Neural cell (in vitro differentiated cells): ENCODE results near the gene ADCY2. TPM values are rescaled to one million over a fixed set of nuclear protein-coding genes. Genes with fewer than 3 reads are reported as not detected.

Experiments used
- H2AFZ ChIP-seq: fragments of 200-600, 300-800 bp; sonication (generic), shearing (Covaris generic); 2 replicates; pipeline ENCODE4 v1.6.0; 2014; ENCODE audit warnings: low read depth, mild to moderate bottlenecking, antibody characterized with exemption, low read length, moderate library complexity
- H3F3A ChIP-seq: fragments of 200-600 bp; shearing (Covaris generic); 2 replicates; pipeline ENCODE4 v1.6.1; 2016; ENCODE audit warnings: mild to moderate bottlenecking, moderate library complexity, mixed read lengths, antibody characterized with exemption, low read length; ENCODE audit not compliant: insufficient read depth, poor library complexity, severe bottlenecking
- H3K27ac ChIP-seq: fragments of 200-600, 300-800 bp; sonication (generic), shearing (Covaris generic); 2 replicates; pipeline ENCODE4 v1.5.1; 2014; ENCODE audit warnings: mild to moderate bottlenecking, low read length, moderate library complexity
- H3K27me3 ChIP-seq: fragments of 300-800, 200-600 bp; sonication (generic), shearing (Covaris generic); 2 replicates; pipeline ENCODE4 v1.6.0; 2014; ENCODE audit warnings: mild to moderate bottlenecking, low read depth, low read length, moderate library complexity; ENCODE audit not compliant: insufficient read depth
- H3K36me3 ChIP-seq: fragments of 300-800, 200-600 bp; sonication (generic), shearing (Covaris generic); 2 replicates; pipeline ENCODE4 v1.5.1; 2014; ENCODE audit warnings: mild to moderate bottlenecking, antibody characterized with exemption, low read length, moderate library complexity; ENCODE audit not compliant: insufficient read depth
- H3K4me2 ChIP-seq: fragments of 300-800, 200-600 bp; sonication (generic), shearing (Covaris generic); 2 replicates; pipeline ENCODE4 v1.6.0; 2014; ENCODE audit warnings: mild to moderate bottlenecking, low read length
- H3K4me3 ChIP-seq: fragments of 300-800, 200-600 bp; sonication (generic), shearing (Covaris generic); 2 replicates; pipeline ENCODE4 v1.5.1; 2014; ENCODE audit warnings: mild to moderate bottlenecking, low read length, moderate library complexity
- H3K79me2 ChIP-seq: fragments of 200-600 bp; shearing (Covaris generic); replicated peaks from 2 replicates; pipeline ENCODE4 v1.6.0; 2014; ENCODE audit warnings: mild to moderate bottlenecking, low read length, moderate library complexity; ENCODE audit not compliant: insufficient read depth
- H3K9ac ChIP-seq: fragments of 300-800, 200-600 bp; sonication (generic), shearing (Covaris generic); 2 replicates; pipeline ENCODE4 v1.6.1; 2016; ENCODE audit warnings: mild to moderate bottlenecking, low read length, mixed read lengths
- H3K9me2 ChIP-seq: fragments of 200-600 bp; shearing (Covaris generic); 2 replicates; pipeline ENCODE4 v1.6.1; 2016; ENCODE audit warnings: mild to moderate bottlenecking, low read length, mixed read lengths; ENCODE audit not compliant: insufficient read depth
- H3K9me3 ChIP-seq: fragments of 200-600, 300-800 bp; sonication (generic), shearing (Covaris generic); 2 replicates; pipeline ENCODE4 v1.6.1; 2016; ENCODE audit warnings: mild to moderate bottlenecking, mixed run types, low read length, moderate library complexity, mixed read lengths
- H4K20me1 ChIP-seq: fragments of 200-600 bp; shearing (Covaris generic); 2 replicates; pipeline ENCODE4 v1.6.1; 2016; ENCODE audit warnings: mild to moderate bottlenecking, mixed run types; ENCODE audit not compliant: insufficient read depth
- EP300 ChIP-seq: fragments of 450-650 bp; conservative IDR thresholded peaks from 2 replicates; pipeline ENCODE4 v1.6.1; 2014; ENCODE audit warnings: antibody characterized with exemption, mild to moderate bottlenecking, moderate library complexity; ENCODE audit not compliant: poor library complexity, severe bottlenecking
- EZH2 ChIP-seq: fragments of 200-600, 300-800 bp; shearing (Covaris generic), sonication (generic); IDR thresholded peaks from 2 replicates; pipeline ENCODE4 v1.6.1; 2014; ENCODE audit warnings: antibody characterized with exemption, low read length, borderline replicate concordance, mild to moderate bottlenecking; ENCODE audit not compliant: insufficient read depth, poor library complexity, severe bottlenecking
- MXI1 ChIP-seq: fragments of 450-650 bp; conservative IDR thresholded peaks from 2 replicates; pipeline ENCODE4 v1.6.1; 2014; ENCODE audit warnings: antibody characterized with exemption, mild to moderate bottlenecking; ENCODE audit not compliant: poor library complexity, severe bottlenecking
- POLR2AphosphoS5 ChIP-seq: IDR thresholded peaks from 2 replicates; pipeline ENCODE4 v1.6.1; 2012
- RAD21 ChIP-seq: fragments of 450-650 bp; conservative IDR thresholded peaks from 2 replicates; pipeline ENCODE4 v1.6.1; 2014; ENCODE audit warnings: antibody characterized with exemption, mild to moderate bottlenecking, moderate library complexity
- SMC3 ChIP-seq: fragments of 450-650 bp; conservative IDR thresholded peaks from 2 replicates; pipeline ENCODE4 v1.6.1; 2014; ENCODE audit warnings: antibody characterized with exemption, mild to moderate bottlenecking, moderate library complexity; ENCODE audit not compliant: poor library complexity
- TAF1 ChIP-seq: IDR thresholded peaks from 2 replicates; pipeline ENCODE4 v1.6.1; 2012; ENCODE audit warnings: low read depth
- polyA plus RNA-seq: library from polyadenylated mRNA; depleted of rRNA; stranded (reverse); fragments of >200 nt; gene quantifications from 2 replicates; pipeline ENCODE4 v1.2.3, GENCODE V29; 2014
- TF ChIP-seq, protein P1 (sequence below): fragments of 450-650 bp; IDR thresholded peaks from 2 replicates; pipeline ENCODE4 v1.5.1; 2014; ENCODE audit warnings: antibody characterized with exemption, mild to moderate bottlenecking, moderate library complexity; ENCODE audit not compliant: poor library complexity, severe bottlenecking
- TF ChIP-seq, protein P2 (sequence below): IDR thresholded peaks from 2 replicates; pipeline ENCODE4 v1.6.1; 2012; ENCODE audit warnings: borderline replicate concordance

Gene ADCY2
- polyA plus RNA-seq, 1 donor from 2014 or later = 1.9 TPM

DNA sequence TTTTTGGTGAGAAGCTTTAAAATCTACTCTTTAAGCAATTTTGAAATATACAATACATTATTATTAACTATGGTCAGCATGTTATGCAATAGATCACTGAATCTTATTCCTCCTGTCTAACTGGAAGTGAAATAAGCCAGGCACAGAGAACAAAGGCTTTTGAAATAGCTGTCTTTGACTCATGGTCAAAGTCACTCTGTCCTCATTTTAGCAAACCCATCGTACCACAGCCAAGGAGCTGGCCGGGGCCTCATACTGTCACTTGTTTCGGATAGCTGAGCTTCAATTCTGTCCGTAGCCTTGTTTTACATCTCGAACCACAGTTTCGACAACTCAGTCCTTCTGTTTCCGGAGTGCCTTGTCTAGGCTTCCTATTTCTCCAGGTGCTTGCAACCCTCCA, 19.2 kb downstream of the ADCY2 start:
- H3K79me2 ChIP-seq = no peaks in the 10 kb centered on the region
- no peak for TF ChIP-seq TAF1
- TF ChIP-seq, protein P1, sequence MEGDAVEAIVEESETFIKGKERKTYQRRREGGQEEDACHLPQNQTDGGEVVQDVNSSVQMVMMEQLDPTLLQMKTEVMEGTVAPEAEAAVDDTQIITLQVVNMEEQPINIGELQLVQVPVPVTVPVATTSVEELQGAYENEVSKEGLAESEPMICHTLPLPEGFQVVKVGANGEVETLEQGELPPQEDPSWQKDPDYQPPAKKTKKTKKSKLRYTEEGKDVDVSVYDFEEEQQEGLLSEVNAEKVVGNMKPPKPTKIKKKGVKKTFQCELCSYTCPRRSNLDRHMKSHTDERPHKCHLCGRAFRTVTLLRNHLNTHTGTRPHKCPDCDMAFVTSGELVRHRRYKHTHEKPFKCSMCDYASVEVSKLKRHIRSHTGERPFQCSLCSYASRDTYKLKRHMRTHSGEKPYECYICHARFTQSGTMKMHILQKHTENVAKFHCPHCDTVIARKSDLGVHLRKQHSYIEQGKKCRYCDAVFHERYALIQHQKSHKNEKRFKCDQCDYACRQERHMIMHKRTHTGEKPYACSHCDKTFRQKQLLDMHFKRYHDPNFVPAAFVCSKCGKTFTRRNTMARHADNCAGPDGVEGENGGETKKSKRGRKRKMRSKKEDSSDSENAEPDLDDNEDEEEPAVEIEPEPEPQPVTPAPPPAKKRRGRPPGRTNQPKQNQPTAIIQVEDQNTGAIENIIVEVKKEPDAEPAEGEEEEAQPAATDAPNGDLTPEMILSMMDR = no peak
- TF ChIP-seq RAD21 = no peak
- no peak for TF ChIP-seq POLR2AphosphoS5
- no peak for TF ChIP-seq MXI1
- TF ChIP-seq, protein P2, sequence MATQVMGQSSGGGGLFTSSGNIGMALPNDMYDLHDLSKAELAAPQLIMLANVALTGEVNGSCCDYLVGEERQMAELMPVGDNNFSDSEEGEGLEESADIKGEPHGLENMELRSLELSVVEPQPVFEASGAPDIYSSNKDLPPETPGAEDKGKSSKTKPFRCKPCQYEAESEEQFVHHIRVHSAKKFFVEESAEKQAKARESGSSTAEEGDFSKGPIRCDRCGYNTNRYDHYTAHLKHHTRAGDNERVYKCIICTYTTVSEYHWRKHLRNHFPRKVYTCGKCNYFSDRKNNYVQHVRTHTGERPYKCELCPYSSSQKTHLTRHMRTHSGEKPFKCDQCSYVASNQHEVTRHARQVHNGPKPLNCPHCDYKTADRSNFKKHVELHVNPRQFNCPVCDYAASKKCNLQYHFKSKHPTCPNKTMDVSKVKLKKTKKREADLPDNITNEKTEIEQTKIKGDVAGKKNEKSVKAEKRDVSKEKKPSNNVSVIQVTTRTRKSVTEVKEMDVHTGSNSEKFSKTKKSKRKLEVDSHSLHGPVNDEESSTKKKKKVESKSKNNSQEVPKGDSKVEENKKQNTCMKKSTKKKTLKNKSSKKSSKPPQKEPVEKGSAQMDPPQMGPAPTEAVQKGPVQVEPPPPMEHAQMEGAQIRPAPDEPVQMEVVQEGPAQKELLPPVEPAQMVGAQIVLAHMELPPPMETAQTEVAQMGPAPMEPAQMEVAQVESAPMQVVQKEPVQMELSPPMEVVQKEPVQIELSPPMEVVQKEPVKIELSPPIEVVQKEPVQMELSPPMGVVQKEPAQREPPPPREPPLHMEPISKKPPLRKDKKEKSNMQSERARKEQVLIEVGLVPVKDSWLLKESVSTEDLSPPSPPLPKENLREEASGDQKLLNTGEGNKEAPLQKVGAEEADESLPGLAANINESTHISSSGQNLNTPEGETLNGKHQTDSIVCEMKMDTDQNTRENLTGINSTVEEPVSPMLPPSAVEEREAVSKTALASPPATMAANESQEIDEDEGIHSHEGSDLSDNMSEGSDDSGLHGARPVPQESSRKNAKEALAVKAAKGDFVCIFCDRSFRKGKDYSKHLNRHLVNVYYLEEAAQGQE = no peak
- TF ChIP-seq SMC3 = no peak
- TF ChIP-seq EP300 = no peak
- no peak for TF ChIP-seq EZH2
- no peaks in the 10 kb centered on the region for H3K36me3 ChIP-seq
- H2AFZ ChIP-seq = no peak overlapping the region
- no peaks in the 10 kb centered on the region for H4K20me1 ChIP-seq
- no peak overlapping the region for H3K9ac ChIP-seq
- H3F3A ChIP-seq = no peaks in the 10 kb centered on the region
- no peaks in the 10 kb centered on the region for H3K27me3 ChIP-seq
- no peak overlapping the region for H3K4me2 ChIP-seq
- no peaks in the 10 kb centered on the region for H3K9me2 ChIP-seq
- no peak overlapping the region for H3K27ac ChIP-seq
- H3K4me3 ChIP-seq = no peak overlapping the region
- no peaks in the 10 kb centered on the region for H3K9me3 ChIP-seq

DNA sequence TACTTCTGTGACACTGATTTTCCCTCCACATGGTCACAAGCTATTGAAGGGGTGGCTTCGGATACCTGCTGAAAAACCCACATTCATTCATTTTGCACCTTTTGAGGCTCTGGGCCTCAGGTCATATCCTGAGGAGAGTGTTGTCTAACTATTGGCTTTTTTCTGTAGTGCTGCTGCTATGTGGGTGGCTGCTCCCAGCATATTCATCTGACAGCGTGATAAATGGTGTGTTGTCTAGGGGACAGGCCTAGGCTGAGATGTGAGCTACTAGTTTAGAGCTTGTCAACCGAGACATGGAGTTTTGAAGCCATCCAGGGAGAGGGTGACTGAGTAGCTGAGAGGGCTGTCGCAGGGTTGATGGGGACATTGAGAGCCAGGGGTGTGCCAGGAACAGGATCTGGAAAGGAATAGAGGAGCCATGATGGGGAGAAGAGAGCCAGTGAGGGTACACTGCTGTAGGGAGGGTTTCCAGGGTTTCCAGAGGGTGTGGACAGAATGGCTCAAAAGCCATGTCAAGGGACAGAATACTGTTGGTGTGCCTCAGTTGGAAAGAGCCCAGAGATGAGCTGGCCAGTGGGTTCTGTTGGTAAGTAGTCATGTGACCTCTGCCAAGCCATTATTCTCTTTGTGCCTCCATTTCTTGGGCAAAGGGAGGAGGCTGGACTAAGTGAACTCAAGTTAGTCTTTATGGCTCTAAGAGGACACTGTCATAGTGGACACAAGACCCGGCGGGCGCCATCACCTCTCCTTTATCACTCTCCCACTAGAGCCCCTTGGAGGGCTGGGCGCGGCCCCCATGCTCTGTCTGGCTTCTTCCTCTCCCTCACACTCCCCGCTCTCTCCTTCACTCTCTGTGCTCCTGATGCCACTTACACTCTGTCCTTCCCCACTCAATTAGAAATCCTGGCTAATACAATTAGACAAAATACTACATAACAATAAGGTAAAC, 19.9 kb downstream of the ADCY2 start:
- Histone ChIP-seq H3K27ac (no peak overlapping the region), H3K27me3 (no peaks in the 10 kb centered on the region), H3K36me3 (no peaks in the 10 kb centered on the region), H3K9ac (no peak overlapping the region), H3K9me2 (no peaks in the 10 kb centered on the region), H4K20me1 (no peaks in the 10 kb centered on the region), H2AFZ (no peak overlapping the region), H3F3A (no peaks in the 10 kb centered on the region), H3K79me2 (no peaks in the 10 kb centered on the region), H3K4me3 (no peak overlapping the region), H3K9me3 (no peaks in the 10 kb centered on the region), H3K4me2 (no peak overlapping the region)
- TF ChIP-seq EZH2 (no peak), EP300 (peak; percentile 16)
